HT1080 (cell line): ENCODE data around the gene VMAC. TPM values are rescaled to one million over a fixed set of nuclear protein-coding genes. Genes with fewer than 3 reads are reported as not detected.
A peak's percentile ranks its signal among the peaks of the same experiment; 100 is the strongest.

Experiments
- DNase-seq: peaks from one replicate; pipeline ENCODE4 v3.0.0-alpha.2; 2015; ENCODE audit warnings: low read depth
- total RNA-seq: library from RNA; depleted of rRNA; stranded (reverse); fragments of >200 nt; shearing (Covaris generic); gene quantifications from 2 replicates; pipeline ENCODE4 v1.2.3, GENCODE V29; 2014

The VMAC gene
- total RNA-seq, 1 experiment from 2014 or later: 1.3 TPM

DNA sequence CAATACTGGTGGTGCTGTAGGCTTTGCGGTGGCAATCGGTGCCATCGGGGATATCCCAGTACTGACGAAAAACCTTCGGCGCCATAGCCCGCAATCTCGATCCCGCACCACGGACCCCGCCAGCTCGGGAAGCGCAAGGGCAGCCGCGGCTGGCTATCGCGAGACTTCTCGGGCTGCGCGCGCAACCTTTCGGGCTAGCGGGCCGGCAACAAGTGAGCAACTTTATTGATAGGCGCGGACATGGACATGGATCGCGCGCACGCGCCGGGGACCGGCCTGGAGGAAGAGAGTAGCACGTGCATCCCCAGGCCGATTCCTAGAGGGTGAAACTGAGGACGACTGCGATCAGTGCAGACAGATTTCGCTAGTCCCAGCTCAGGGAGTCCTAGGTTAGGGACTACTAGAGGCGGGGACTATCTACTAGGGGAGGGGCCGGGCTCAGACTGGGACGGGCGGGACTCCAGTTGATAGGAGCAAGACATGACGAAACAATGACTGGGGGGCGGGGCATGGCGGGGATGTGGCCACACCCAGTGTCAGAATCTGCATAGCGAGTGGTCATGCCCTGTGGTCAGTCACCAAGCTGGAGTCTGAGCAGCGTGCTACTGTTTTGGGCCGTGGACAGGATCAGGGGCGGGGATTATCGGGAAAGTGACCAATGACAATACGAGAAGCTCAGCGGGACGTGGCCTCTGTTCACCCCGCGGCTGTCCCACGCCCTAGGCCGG, 884 bp upstream of the VMAC start, which contains the start of gene NDUFA11:
Gene NDUFA11, minus strand, starts transcription at position 167 of the 728 bp plus-strand sequence. Its CDS starts 82 bp downstream, at position 85.
- no peak for DNase-seq

DNA sequence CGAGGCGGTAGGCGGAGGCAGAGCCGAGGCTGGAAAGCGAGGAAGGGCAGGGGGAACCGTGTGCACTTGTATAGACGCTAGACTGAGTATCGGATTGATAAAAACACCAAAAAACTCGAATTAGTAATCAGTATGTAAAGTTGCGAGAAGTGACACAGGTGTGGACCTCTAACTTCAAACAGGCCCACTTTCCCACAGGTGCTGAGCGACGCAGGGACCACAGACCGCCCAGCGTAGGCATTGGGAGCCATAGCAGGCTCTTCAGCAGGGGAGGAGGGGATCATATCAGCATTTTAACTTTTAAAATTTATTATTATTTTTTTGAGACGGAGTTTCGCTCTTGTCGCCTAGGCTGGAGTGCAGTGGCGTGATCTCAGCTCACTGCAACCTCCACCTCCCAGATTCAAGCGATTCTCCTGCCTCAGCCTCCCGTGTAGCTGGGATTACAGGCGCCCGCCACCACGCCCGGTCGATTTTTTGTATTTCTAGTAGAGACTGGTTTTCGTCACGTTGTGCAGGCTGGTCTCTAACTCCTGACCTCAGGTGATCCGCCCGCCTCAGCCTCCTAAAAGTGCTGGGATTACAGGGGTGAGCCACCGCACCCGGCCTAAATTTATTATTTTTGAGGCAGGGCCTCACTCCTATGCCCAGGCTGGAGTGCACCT, 574 bp downstream of the VMAC start:
- no peak for DNase-seq

DNA sequence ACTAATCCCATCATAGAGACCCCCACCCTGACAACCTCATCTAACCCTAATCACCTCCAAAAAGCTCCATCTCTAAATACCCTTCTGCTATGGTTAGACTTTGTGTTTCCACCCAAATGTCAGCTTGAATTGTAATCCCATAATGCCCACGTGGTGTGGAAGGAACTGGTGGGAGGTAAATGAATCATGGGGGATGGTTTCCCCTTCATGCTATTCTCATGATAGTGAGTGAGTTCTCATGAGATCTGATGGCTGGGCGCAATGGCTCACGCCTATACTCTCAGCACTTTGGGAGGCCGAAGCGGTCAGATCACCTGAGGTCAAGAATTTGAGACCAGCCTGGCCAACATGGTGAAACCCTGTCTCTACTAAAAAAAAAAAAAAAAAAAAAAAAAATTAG, 2.6 kb downstream of the VMAC start:
- no peak for DNase-seq

DNA sequence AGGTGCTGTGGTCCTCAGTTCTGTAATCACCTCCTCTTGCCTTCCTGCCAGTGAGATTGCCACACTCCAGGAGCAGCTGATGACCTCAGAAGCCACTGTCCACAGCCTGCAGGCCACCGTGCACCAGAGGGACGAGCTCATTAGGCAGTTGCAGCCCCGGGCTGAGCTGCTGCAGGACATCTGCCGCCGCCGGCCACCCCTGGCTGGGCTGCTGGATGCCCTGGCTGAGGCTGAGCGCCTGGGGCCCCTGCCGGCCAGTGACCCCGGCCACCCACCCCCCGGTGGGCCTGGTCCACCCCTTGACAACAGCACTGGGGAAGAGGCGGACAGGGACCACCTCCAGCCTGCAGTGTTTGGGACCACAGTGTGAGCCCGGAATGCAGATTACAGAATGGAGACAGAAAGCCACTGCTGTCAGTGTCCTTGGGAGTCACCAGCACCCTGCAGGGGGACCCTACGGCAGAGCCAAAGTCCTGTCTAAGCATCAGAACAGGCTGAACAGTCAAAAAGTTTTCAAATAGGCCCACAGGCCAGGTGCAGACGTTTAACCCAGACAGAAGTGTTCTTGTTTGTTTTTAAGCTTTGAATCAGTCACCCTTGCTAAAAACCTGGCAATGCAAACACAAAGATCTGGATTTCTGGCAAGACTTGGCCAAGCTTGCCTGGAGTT, 4.2 kb downstream of the VMAC start:
- DNase-seq: no peak

DNA sequence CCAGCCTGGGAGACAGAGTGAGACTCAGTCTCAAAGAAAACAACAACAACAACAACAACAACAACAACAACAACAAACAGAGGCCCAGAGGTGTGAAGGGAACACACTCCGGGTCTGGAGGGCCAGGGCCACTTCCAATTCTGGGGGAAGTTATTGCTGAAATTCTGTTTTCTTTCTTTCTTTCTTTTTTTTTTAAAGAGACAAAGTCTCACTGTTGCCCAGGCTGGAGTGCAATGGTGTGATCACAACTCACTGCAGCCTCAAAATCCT, 5.9 kb downstream of the VMAC start:
- no peak for DNase-seq

DNA sequence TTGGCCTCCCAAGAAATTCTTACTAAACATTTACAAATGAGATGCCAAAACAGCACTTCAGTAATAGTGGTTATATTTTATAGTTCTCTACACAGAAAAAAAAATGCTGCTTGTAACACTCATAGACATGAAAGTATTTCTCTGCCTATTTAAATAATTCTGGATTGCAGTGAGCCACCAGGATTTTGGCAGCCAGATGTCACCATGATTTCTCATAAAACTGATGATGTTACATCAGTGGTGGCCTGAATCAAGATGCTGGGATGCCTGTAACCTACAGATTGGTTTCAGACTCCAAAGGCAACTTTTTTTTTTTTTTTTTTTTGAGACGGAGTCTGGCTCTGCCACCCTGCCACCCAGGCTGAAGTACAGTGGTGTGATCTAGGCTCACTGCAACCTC, 6.7 kb downstream of the VMAC start:
- no peak for DNase-seq

DNA sequence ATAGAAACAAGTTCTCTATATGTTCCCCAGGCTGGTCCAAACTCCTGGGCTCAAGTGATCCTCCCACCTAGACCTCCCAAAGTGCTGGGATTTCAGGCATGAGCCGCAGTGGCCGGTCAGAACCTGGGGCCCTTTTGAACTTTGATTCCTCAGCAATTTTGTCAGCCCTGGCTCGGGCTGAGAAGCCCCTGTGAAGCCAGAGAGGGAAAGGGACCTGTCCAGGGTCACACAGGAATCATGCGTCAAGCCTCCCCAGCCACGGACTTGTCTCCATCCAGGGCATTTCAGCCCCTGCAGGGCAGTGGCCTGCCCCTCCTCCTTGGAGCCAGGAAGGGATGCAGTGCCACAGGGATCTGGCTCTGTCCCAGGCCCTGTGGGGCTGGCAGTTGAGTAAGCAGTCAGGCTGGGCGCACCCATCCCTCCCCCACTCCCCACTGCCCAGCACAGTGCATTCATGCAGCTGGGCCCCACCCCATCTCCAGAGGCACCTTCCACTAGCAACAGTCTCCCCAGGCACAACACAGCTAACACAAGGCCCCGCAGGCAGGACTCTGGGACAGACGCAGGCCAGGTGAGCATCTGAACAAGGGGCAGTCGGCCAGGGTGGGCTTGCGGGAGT, 9.2 kb downstream of the VMAC start, which contains the start of gene CAPS:
Gene CAPS, plus strand, starts transcription at position 516 of the 619 bp plus-strand sequence. CDS start 153 bp downstream, outside the sequence.
- DNase-seq: peak; percentile 80

DNA sequence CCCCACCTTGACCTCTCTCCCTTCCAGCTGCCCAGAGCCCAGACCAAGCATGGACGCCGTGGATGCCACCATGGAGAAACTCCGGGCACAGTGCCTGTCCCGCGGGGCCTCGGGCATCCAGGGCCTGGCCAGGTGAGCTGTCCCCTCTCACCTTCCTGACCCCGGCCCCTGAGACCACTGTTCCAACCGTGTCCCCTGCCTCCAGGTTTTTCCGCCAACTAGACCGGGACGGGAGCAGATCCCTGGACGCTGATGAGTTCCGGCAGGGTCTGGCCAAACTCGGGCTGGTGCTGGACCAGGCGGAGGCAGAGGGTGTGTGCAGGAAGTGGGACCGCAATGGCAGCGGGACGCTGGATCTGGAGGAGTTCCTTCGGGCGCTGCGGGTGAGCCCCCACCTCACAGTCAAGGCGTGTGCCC, 9.7 kb downstream of the VMAC start:
- no peak for DNase-seq

DNA sequence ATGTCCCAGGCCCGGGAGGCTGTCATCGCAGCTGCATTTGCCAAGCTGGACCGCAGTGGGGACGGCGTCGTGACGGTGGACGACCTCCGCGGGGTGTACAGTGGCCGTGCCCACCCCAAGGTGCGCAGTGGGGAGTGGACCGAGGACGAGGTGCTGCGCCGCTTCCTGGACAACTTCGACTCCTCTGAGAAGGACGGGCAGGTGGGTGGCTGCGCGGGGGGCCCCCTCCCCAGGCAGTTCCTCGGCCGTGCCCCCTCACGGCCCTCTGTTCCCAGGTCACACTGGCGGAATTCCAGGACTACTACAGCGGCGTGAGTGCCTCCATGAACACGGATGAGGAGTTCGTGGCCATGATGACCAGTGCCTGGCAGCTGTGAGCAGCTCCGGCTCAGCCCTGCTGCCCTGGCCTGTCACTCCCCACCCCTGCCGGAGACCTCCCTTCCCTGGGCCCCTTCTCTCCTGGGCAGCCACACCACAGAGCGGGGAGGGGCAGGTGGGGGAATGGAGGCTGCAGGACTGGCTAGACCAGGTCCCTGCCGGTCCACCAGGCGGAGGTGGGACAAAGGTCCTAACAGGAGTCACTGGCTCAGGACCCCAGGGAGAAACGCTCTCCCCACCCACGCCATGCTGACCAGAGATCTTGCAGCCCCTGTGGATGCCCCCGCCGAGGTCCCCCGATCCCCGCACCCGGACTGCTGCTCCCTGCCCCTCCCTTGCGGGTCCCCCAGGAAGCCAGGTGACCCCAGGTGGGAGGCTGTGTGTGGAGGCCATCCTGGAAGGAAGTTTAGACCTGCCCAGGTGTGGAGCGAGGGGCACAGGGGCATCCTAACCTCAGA, 10.5 kb downstream of the VMAC start:
- no peak for DNase-seq

DNA sequence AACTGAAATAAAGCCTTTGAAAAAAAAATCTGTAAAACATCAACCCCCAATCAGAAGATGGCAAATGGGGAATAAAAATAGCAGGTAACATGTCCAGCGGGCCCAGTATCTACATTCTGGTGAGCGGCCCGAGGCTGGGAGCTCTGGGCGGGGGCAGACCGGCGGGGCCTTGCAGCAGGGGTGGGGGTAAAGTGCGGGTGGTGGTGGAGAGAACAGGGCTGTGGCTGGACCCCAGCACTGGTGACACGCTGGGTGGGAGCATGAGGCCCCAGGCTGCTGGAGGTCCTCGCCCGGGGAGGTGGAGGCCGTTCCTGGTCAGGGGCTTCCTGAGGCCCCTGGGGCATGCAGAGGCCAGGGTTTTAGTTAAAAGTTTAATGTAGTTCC, 11.1 kb downstream of the VMAC start:
- no peak for DNase-seq

DNA sequence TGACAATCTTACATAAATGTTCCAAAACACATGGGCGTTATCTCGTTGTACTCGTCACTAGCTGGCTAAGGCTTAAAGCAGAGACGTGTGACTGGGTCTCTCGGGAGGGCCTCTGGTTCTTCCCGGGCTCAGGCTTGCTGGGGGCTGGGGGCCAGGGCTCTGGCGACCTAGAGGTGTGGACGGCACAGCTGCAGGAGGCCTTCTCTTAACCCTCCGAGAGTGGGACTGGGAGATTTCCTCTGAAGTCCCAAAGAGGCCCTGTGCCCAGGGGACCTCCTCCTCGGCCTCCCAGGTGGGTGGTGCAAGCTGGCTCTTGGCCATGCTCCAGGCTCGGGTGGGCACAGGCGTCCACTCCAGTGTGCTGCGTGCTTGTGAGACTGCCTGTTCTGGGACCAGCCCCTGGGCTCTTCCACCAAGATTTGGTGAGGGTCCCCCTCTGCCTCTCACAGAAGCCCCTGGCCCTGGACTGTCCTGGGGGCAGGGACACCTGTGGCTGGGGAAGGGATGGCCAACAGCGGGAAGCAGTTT, 11.6 kb downstream of the VMAC start:
- no peak for DNase-seq

DNA sequence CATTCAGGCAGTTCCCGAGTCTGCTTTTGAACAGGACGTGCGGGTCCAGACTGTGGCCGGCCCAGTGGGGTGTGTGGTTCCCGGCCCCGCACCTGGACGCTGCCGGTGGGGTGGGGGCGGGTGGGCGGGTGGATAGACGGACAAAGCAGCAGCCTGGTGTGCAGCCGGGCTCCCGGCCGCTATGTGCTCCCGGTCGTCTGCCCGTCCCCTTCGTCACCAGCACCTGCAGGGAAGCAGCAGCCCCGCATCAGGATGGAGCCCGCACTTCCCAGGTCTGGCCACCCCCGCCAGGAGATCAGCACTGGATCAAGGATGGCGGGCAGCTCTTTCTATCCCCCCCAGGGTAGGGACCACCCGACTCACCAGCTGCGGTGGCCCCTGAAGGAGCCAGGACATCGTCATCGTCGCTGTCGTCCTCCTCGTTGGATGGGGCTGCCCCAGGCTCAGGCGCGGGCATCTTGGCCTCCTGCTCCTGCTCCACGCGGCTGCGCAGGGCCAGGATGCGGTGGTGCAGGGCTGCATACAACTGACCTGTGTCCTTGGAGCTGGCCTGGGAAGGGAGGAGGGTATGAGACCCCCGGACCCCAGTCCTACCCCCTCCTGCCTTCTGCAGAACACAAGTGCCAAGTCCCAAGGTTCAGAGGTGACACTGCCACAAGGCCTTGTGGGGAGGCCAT, 12.9 kb downstream of the VMAC start:
- no peak for DNase-seq

DNA sequence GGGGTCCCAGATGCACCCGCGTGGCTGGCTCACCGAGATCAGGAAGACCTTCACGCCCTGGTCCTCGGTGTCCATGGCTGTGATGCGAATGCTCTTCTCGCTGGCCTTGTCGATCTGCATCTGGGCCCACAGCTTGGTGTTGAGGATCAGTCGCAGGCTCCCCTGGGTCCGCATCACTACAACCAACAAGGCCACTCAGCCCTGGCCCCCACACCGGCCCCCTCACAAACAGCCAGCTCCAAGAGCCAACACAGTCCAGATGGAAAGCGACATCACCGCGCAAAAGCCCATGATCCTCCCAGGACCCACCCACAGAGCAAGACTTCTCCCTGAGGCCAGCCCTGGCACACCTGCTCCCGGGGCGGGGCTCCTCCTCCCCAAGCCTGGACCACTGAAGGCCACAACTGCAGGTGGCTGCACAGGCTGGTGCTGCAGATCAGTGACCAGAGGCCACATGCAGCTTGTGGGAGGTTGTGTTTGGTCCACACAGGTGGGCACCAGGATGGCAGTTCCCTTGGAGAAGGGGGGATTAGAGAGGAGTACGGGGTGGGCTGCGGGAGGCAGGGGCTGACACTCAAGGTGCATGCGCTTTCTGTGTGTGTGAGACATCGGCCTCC, 13.9 kb downstream of the VMAC start:
- no peak for DNase-seq

DNA sequence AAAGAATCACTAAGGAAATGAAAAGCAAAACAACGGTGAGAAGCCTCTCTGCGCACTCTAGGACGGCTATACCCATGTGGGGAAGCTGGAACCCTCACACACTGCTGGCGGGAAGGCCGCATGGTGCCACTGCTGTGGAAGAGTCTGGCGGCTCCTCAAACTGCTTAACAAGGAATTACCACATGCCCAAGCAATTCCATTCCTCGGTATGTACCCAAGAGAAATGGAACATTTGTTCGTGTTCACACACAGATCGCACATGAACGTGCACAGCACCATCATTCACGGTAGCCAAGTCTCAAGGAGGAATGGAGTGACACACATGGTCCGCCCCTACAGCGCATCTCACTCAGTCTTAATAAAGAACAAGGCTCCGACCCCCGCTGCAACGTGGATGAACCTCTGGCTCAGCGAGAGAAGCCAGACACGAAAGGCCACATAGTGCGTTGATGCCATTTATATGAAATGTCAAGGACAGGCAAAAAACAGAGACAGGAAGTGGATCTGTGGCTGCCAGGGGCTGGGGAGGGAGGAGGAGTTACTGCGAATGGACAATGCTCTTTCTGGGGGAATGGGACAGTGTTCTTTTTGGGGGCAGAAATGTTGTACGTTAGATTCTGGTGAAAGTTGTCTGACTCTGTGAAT, 17.0 kb downstream of the VMAC start:
- no peak for DNase-seq

DNA sequence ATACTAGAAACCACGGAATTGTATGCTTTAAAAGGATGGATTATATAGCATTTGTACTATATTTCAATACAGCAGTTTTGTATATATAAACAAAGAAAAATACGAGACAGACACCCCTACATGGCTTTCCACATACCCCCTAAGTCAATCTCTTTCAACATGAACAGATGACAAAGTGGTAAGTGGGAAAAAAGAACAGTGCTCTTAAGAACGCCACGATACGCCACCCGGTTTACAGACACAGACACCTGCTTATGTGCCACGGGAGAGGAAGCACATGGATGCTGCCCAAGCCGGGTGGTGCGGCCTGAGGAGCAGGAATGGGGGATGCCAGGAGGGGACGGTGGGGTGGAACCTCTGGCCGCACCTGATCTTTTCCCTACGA, 17.5 kb downstream of the VMAC start:
- DNase-seq: no peak

DNA sequence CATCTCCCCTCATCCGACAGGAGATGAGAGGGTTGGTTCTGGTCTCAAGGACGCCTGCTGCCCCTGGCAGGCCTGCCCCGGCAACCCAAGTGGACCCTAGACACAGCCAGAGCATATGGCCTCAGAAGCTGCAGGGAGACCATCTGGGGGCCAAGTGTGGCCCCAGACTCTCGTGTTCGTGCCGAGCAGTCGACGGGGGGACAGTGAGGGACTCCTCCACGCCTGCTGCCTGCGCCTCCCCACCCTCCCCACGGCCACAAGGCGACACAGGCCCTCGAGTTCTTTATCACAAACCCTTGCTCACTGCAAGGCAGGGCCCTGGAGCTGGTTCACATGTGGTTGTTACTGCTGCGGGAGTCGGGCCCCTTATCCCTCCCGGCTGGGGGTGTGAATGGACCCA, 18.7 kb downstream of the VMAC start:
- DNase-seq: no peak

DNA sequence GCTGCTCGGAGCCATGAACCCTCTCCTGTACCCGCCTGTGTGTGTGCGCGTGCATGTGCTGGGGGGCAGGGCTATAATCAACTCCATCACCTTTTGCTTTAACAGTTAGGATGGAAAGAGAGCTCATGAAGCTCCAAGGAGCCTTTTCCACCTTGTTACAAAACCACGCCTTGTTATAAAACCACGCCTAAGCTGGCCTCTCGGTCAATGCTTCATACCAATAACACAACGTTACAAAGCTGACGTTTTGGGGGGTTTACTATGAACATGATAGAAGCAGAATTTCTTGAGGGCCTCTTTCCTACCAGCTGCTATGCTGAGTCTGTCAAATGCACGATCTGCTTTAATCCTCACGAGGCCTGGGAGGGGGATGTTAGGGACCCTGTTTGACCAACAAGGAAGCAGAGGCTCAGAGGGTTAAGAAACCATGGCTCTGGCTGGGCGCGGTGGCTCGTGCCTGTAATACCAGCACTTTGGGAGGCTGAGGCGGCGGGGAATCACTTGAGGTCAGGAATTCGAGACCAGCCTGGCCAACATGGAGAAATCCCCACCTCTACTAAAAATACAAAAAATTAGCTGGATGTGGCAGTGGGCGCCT, 21.3 kb downstream of the VMAC start:
- no peak for DNase-seq

DNA sequence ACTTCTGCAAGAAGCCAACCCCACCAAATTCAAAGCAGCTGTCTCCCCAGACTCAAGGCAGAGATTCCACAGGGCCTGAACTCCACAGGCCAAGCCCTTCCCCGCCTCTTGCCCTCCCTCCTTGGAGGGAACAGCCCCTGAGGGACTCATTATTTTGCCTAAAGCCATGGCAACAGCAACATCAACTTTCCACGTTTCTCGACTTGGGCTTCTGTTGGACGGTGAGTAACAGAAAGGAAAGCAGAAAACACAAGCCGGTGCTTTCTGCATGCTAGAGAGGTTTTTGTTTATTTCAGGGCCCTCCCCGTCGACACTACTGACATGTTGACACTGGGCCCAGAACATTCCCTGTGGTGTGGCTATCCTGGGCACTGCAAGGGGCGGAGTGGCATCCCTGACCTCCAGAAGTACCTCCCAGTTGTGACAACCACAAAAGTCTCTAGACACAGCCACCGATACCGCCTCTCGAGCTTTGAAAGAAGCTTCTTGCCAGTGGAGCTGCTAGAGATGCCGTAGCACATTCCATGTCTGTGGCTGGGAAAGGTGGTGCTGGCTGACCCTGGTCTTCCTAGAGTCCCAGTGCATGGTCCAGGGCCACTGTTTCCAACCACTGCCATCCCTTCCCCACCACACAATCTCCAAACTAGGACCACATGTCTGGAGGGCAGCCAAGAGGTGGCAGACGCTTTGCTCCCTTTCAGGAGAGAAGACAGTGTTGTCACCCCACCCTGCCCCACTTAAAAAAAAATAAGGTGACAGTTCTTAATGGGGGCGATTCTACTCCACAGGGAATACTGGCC, 22.2 kb downstream of the VMAC start:
- no peak for DNase-seq
